H1 (cell line): ENCODE results near the gene TERF2IP. TPM values are rescaled to one million over a fixed set of nuclear protein-coding genes. Genes with fewer than 3 reads are reported as not detected.

Source experiments
- CTCF ChIA-PET: fragments of 300-600 bp; sonication (Branson Sonifier 250); formaldehyde crosslinking; loops from one replicate; lab custom pipeline; 2021; ENCODE audit not compliant: partially characterized antibody; lab: Charles Lee
- POLR2A ChIA-PET: fragments of 300-600 bp; sonication (Branson Sonifier 250); formaldehyde crosslinking; loops from one replicate; lab custom pipeline; 2021; ENCODE audit warnings: inconsistent platforms; ENCODE audit not compliant: partially characterized antibody; lab: Charles Lee
- DNase-seq, 2 experiments: peaks; one replicate each; pipeline versions ENCODE4 v3.0.0 to v3.0.0-alpha.2; 2010 to 2022; ENCODE audit warnings: low spot score in 2 of 2, low read depth in 1 of 2, mixed read lengths in 1 of 2
- FAIRE-seq: peaks from 2 replicates; lab custom pipeline; 2011; peaks lifted over from hg19 to GRCh38; lab: Jason Lieb, UNC
- H2AFZ ChIP-seq: 2 replicates; pipeline ENCODE4 v1.8.1; 2012; ENCODE audit warnings: low read length, inconsistent platforms
- H2AK5ac ChIP-seq: 2 replicates; pipeline ENCODE4 v1.6.1; 2013; ENCODE audit warnings: low read depth, low read length
- H2BK120ac ChIP-seq: replicated peaks from 2 replicates; pipeline ENCODE3; 2013; ENCODE audit warnings: low read depth, low read length, inconsistent platforms
- H2BK12ac ChIP-seq: 2 replicates; pipeline ENCODE4 v1.6.1; 2013; ENCODE audit warnings: low read depth, low read length
- H2BK15ac ChIP-seq: 2 replicates; pipeline ENCODE4 v1.6.1; 2013; ENCODE audit warnings: low read length
- H2BK20ac ChIP-seq: 2 replicates; pipeline ENCODE4 v1.6.1; 2013; ENCODE audit warnings: low read length
- H2BK5ac ChIP-seq: 2 replicates; pipeline ENCODE4 v1.6.1; 2013; ENCODE audit warnings: low read depth, low read length
- H3K14ac ChIP-seq: 2 replicates; pipeline ENCODE4 v1.6.1; 2013; ENCODE audit warnings: inconsistent platforms; ENCODE audit not compliant: insufficient read length
- H3K18ac ChIP-seq: 2 replicates; pipeline ENCODE4 v1.6.1; 2013; ENCODE audit warnings: low read length; ENCODE audit errors: extremely low read depth
- H3K23ac ChIP-seq: 2 replicates; pipeline ENCODE4 v1.6.1; 2013; ENCODE audit warnings: inconsistent platforms; ENCODE audit not compliant: insufficient read length
- H3K23me2 ChIP-seq: 2 replicates; pipeline ENCODE4 v1.6.1; 2013; ENCODE audit warnings: low read depth, low read length
- H3K27ac ChIP-seq: 2 replicates; pipeline ENCODE4 v1.6.1; 2011; ENCODE audit warnings: low read depth, low read length, inconsistent platforms
- H3K27me3 ChIP-seq, 4 experiments: replicated peaks in 1 of 4; 1 replicate in 1 of 4; 2 replicates in 3 of 4; pipeline versions ENCODE4 v1.6.1 to v1.8.1; 2011 to 2013; ENCODE audit warnings: low read length in 3 of 4, mild to moderate bottlenecking in 3 of 4, inconsistent platforms in 2 of 4, mixed read lengths in 2 of 4, moderate library complexity in 1 of 4; ENCODE audit not compliant: control insufficient read depth in 3 of 4, insufficient read depth in 3 of 4; ENCODE audit errors: extremely low read depth in 1 of 4
- H3K36me3 ChIP-seq, 4 experiments: 2 replicates each; pipeline versions ENCODE4 v1.6.1 to v1.8.1; 2011 to 2013; ENCODE audit warnings: mild to moderate bottlenecking in 4 of 4, low read length in 3 of 4, moderate library complexity in 2 of 4, control low read depth in 1 of 4, inconsistent platforms in 1 of 4; ENCODE audit not compliant: insufficient read depth in 4 of 4, control insufficient read depth in 2 of 4
- H3K4ac ChIP-seq: replicated peaks from 2 replicates; pipeline ENCODE3; 2013; ENCODE audit warnings: low read length, low read depth, mixed read lengths, inconsistent platforms; ENCODE audit not compliant: insufficient read length
- H3K4me1 ChIP-seq, 4 experiments: replicated peaks in 1 of 4; 1 replicate in 1 of 4; 2 replicates in 3 of 4; pipeline versions ENCODE4 v1.6.1 to v1.8.1; 2011 to 2013; ENCODE audit warnings: low read length in 3 of 4, inconsistent platforms in 2 of 4, mixed read lengths in 1 of 4; ENCODE audit not compliant: insufficient read depth in 4 of 4, control insufficient read depth in 3 of 4
- H3K4me2 ChIP-seq, 2 experiments: 2 replicates each; pipeline versions ENCODE4 v1.6.1 to v1.8.1; 2011 to 2013; ENCODE audit warnings: low read depth in 2 of 2, low read length in 2 of 2, control low read depth in 1 of 2, inconsistent platforms in 1 of 2, mild to moderate bottlenecking in 1 of 2; ENCODE audit not compliant: insufficient read depth in 1 of 2
- H3K4me3 ChIP-seq, 4 experiments: fragments of 200-600, 300-600 bp in 1 of 4; sonication (generic), shearing (Covaris generic), sonication (Bioruptor Twin) in 1 of 4; 2 replicates each; pipeline versions ENCODE4 v1.5.1 to v1.8.1; 2011 to 2016; ENCODE audit warnings: low read length in 4 of 4, low read depth in 3 of 4, control low read depth in 2 of 4, inconsistent platforms in 2 of 4, mild to moderate bottlenecking in 2 of 4, mixed read lengths in 1 of 4, moderate library complexity in 1 of 4; ENCODE audit not compliant: insufficient read depth in 2 of 4; ENCODE audit errors: extremely low read depth in 1 of 4
- H3K56ac ChIP-seq: replicated peaks from 2 replicates; pipeline ENCODE3; 2013; ENCODE audit warnings: low read depth, mild to moderate bottlenecking, mixed read lengths, low read length, inconsistent platforms; ENCODE audit not compliant: insufficient read length
- H3K79me1 ChIP-seq: 2 replicates; pipeline ENCODE4 v1.6.1; 2013; ENCODE audit warnings: low read depth, low read length, control low read depth
- H3K79me2 ChIP-seq, 2 experiments: 2 replicates each; pipeline versions ENCODE4 v1.6.1 to v1.8.1; 2012 to 2013; ENCODE audit warnings: low read length in 2 of 2, mild to moderate bottlenecking in 2 of 2, inconsistent platforms in 1 of 2; ENCODE audit not compliant: insufficient read depth in 2 of 2, control insufficient read depth in 1 of 2
- H3K9ac ChIP-seq, 4 experiments: replicated peaks in 1 of 4; 1 replicate in 1 of 4; 2 replicates in 3 of 4; pipeline versions ENCODE4 v1.6.1 to v1.8.1; 2011 to 2013; ENCODE audit warnings: low read depth in 3 of 4, low read length in 3 of 4, control low read depth in 2 of 4, mild to moderate bottlenecking in 2 of 4, moderate library complexity in 2 of 4, inconsistent platforms in 1 of 4; ENCODE audit errors: extremely low read depth in 1 of 4
- H3K9me3 ChIP-seq, 2 experiments: 2 replicates each; pipeline versions ENCODE4 v1.6.1 to v1.8.1; 2012 to 2013; ENCODE audit warnings: mild to moderate bottlenecking in 2 of 2, moderate library complexity in 2 of 2, control low read depth in 1 of 2, inconsistent platforms in 1 of 2, low read depth in 1 of 2, low read length in 1 of 2, mixed read lengths in 1 of 2; ENCODE audit not compliant: insufficient read depth in 2 of 2
- H4K20me1 ChIP-seq, 2 experiments: replicated peaks in 1 of 2; 2 replicates each; pipeline versions ENCODE3 to v1.8.1; 2011 to 2013; ENCODE audit warnings: inconsistent platforms in 2 of 2, low read length in 2 of 2, mild to moderate bottlenecking in 1 of 2; ENCODE audit not compliant: insufficient read depth in 2 of 2, control insufficient read depth in 1 of 2
- H4K5ac ChIP-seq: 2 replicates; pipeline ENCODE4 v1.6.1; 2013; ENCODE audit warnings: low read length, low read depth, mixed read lengths, inconsistent platforms; ENCODE audit not compliant: insufficient read length
- H4K8ac ChIP-seq: 2 replicates; pipeline ENCODE4 v1.8.0; 2013; ENCODE audit warnings: mild to moderate bottlenecking, moderate library complexity, low read length, inconsistent platforms; ENCODE audit not compliant: insufficient read depth; ENCODE audit errors: extremely low read depth
- H4K91ac ChIP-seq: replicated peaks from 2 replicates; pipeline ENCODE3; 2013; ENCODE audit warnings: low read length, mixed read lengths, inconsistent platforms; ENCODE audit not compliant: insufficient read length
- CREB1 ChIP-seq: IDR thresholded peaks from 2 replicates; pipeline ENCODE4 v1.6.1; 2012; ENCODE audit warnings: inconsistent platforms
- EGR1 ChIP-seq: IDR thresholded peaks from 2 replicates; pipeline ENCODE4 v1.6.1; 2011; ENCODE audit warnings: low read depth, low read length, borderline replicate concordance
- EZH2 ChIP-seq: fragments of 200-600 bp; sonication (generic); IDR thresholded peaks from 2 replicates; pipeline ENCODE4 v1.7.1; 2012; ENCODE audit warnings: low read depth, mild to moderate bottlenecking, moderate library complexity, low read length, inconsistent platforms; ENCODE audit not compliant: severe bottlenecking
- GABPA ChIP-seq: IDR thresholded peaks from 2 replicates; pipeline ENCODE4 v1.6.1; 2011; ENCODE audit warnings: mild to moderate bottlenecking, low read length, moderate library complexity, borderline replicate concordance; ENCODE audit not compliant: insufficient read depth
- JUN ChIP-seq: IDR thresholded peaks from 2 replicates; pipeline ENCODE4 v1.6.1; 2011; ENCODE audit warnings: low read depth, mild to moderate bottlenecking, improper control_type of control experiment, low read length
- MAFK ChIP-seq: IDR thresholded peaks from 2 replicates; pipeline ENCODE4 v1.6.1; 2012; ENCODE audit warnings: low read depth, mild to moderate bottlenecking, improper control_type of control experiment, low read length
- PHF8 ChIP-seq: fragments of 200-600 bp; sonication (generic); conservative IDR thresholded peaks from 2 replicates; pipeline ENCODE4 v1.7.1; 2012; ENCODE audit warnings: low read depth, mild to moderate bottlenecking, inconsistent platforms, low read length, moderate library complexity
- RXRA ChIP-seq: IDR thresholded peaks from 2 replicates; pipeline ENCODE4 v1.6.1; 2011; ENCODE audit warnings: low read depth, mild to moderate bottlenecking, low read length, moderate library complexity; ENCODE audit not compliant: insufficient read depth
- SAP30 ChIP-seq: fragments of 300-600 bp; sonication (generic); IDR thresholded peaks from 2 replicates; pipeline ENCODE4 v1.7.1; 2012; ENCODE audit warnings: low read length, moderate library complexity, mild to moderate bottlenecking, inconsistent platforms; ENCODE audit not compliant: insufficient read depth, insufficient replicate concordance
- SIX5 ChIP-seq: IDR thresholded peaks from 2 replicates; pipeline ENCODE4 v1.6.1; 2011; ENCODE audit warnings: mild to moderate bottlenecking, low read depth, low read length
- SP4 ChIP-seq: IDR thresholded peaks from 2 replicates; pipeline ENCODE4 v1.6.1; 2012; ENCODE audit warnings: low read length, inconsistent platforms
- TAF1 ChIP-seq: IDR thresholded peaks from 2 replicates; pipeline ENCODE4 v1.6.1; 2011; ENCODE audit warnings: mild to moderate bottlenecking, low read depth, low read length
- USF2 ChIP-seq: IDR thresholded peaks from 2 replicates; pipeline ENCODE4 v1.6.1; 2011; ENCODE audit warnings: low read length, improper control_type of control experiment
- ZNF274 ChIP-seq: IDR thresholded peaks from 2 replicates; pipeline ENCODE4 v1.7.0; 2012; ENCODE audit warnings: low read length, borderline replicate concordance; ENCODE audit errors: extremely low read depth
- WGBS, 2 experiments: shearing (Covaris generic) in 1 of 2; methylation state at CpG; one replicate each; pipeline versions ENCODE4 v1.1.6 to v1.1.7; 2013 to 2015; ENCODE audit warnings: low lambda C conversion rate in 2 of 2, mixed read lengths in 2 of 2, inconsistent platforms in 1 of 2, low coverage in 1 of 2, missing lambda C conversion rate in 1 of 2; ENCODE audit not compliant: insufficient replicate concordance in 2 of 2, insufficient coverage in 1 of 2, insufficient read length in 1 of 2; ENCODE audit errors: extremely low coverage in 1 of 2, missing lambda C conversion rate in 1 of 2; 5-methylcytosine and 5-hydroxymethylcytosine counted together
- polyA plus RNA-seq, 7 experiments: library from polyadenylated mRNA; depleted of rRNA in 3 of 7; stranded (reverse) in 5 of 7; unstranded in 2 of 7; fragments of >200 nt in 5 of 7; fragments of 200-250 nt in 2 of 7; gene quantifications; 1 replicate in 5 of 7; 2 replicates in 1 of 7; 4 replicates in 1 of 7; pipeline versions ENCODE4 v1.2.1 to v1.2.3, GENCODE V29; 2011 to 2013; ENCODE audit warnings: missing spikeins in 2 of 7, mixed read lengths in 2 of 7
- total RNA-seq: library from RNA; stranded (reverse); fragmentation: NEBNext Ultra II Directional; extraction: Animal tissue kit (Norgen Biotek cat#: 25700); gene quantifications from 2 replicates; pipeline ENCODE4 v1.2.1, GENCODE V29; 2021

The TERF2IP gene
- total and polyA plus RNA-seq, 2 of the 8 experiments (the other 6 are each of a cell fraction or from before 2014, with no cell fraction given), result 5.5 to 15.1 TPM

- Histone ChIP-seq H2AFZ (no peak overlapping the region), H3K14ac (no peak overlapping the region), H2BK5ac (no peak overlapping the region), H2BK120ac (no peak overlapping the region), H3K4me3 (no peak overlapping the region), H4K91ac (no peak overlapping the region), H3K79me2 (peaks cover 12 to 40% of the 10 kb centered on the region in 2 experiments; a peak in 3 of 4 replicates), H3K4ac (no peak overlapping the region), H4K8ac (no peak overlapping the region), H2BK20ac (no peak overlapping the region), H3K79me1 (peaks cover 5% of the 10 kb centered on the region; the same call in 1 of the 2 replicates), H3K27me3 (no peaks in the 10 kb centered on the region), H3K18ac (no peak overlapping the region), H2BK12ac (no peak overlapping the region), H3K4me1 (no peaks in the 10 kb centered on the region), H3K23me2 (no peaks in the 10 kb centered on the region), H4K5ac (no peak overlapping the region), H2BK15ac (no peak overlapping the region), H3K4me2 (no peak overlapping the region), H3K23ac (no peak overlapping the region), H2AK5ac (no peak overlapping the region), H4K20me1 (peaks cover 5 to 12% of the 10 kb centered on the region in 2 experiments), H3K36me3 (peaks cover 23 to 79% (median 52%) of the 10 kb centered on the region in 4 experiments), H3K9me3 (no peaks in the 10 kb centered on the region), H3K56ac (no peak overlapping the region), H3K27ac (no peak overlapping the region), H3K9ac (no peak overlapping the region)
- DNase-seq (no peak), FAIRE-seq (no peak)
- ChIA-PET POLR2A (interaction anchor here (1.6 kb wide), 1 partner anchor 8 kb away, joined by 9 read pairs; no protein-coding TSS in a partner anchor), CTCF (interaction anchor here (1.7 kb wide), 1 partner anchor 18 kb away, joined by 4 read pairs; no protein-coding TSS in a partner anchor)
- WGBS, 2 experiments, result 93% methylated on average over 6 of the region's 6 CpGs; no CpG with 5 or more reads in 1 of the 2 experiments
- no peak for TF ChIP-seq JUN
- TF ChIP-seq MAFK, result no peak
- no peak for TF ChIP-seq EGR1
- no peak for TF ChIP-seq RXRA
- no peak for TF ChIP-seq GABPA
- no peak for TF ChIP-seq SP4
- TF ChIP-seq TAF1, result no peak
- TF ChIP-seq USF2, result no peak
- TF ChIP-seq SAP30, result no peak
- no peak for TF ChIP-seq ZNF274
- TF ChIP-seq SIX5, result no peak
- TF ChIP-seq EZH2, result no peak
- TF ChIP-seq PHF8, result no peak
- TF ChIP-seq CREB1, result no peak
Measured at GRCh38 chr16:75640598-75640997, 7.0 kb upstream of the TERF2IP start.
